ENCODE measurements around the gene TIMM17A. TPM values are rescaled to one million over a fixed set of nuclear protein-coding genes. Genes with fewer than 3 reads are reported as not detected.

The TIMM17A gene
- total and polyA plus RNA-seq, 7 donors, result 45.4 to 176 (median 82.6) TPM

DNA sequence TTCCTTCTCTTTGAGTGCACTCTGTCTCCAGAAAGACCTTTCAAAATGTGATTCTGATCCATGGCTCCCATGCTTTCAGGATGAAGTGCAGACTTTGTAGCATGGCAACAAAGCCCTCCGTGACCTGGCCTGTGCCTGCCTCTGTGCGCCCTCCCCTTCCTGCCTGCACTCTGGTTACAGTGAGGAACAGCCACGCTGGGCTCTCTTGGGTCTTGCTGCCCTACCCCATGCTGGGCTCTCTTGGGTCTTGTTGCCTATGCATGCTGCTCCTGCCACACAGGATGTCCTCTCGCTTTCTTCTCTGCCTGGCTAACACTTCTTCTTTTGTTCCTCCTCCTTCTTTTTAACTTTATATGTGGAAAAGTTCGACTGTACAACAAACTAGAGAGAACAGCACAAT is 37.0 kb upstream of the TIMM17A start:
- Histone ChIP-seq H3K4me3 (no peak overlapping the region), H3K27ac (peak overlapping the region; percentile 63), H3K27me3 (ENCODE audit: insufficient read depth in 3 of 3, low read length in 2 of 3) (no peaks in the 10 kb centered on the region), H3K36me3 (ENCODE audit: insufficient read depth in 1 of 2, low read depth in 1 of 2) (no peaks in the 10 kb centered on the region), H3K9me3 (no peaks in the 10 kb centered on the region), H3K4me1 (peaks cover 46% of the 10 kb centered on the region)
- TF ChIP-seq, protein P1, sequence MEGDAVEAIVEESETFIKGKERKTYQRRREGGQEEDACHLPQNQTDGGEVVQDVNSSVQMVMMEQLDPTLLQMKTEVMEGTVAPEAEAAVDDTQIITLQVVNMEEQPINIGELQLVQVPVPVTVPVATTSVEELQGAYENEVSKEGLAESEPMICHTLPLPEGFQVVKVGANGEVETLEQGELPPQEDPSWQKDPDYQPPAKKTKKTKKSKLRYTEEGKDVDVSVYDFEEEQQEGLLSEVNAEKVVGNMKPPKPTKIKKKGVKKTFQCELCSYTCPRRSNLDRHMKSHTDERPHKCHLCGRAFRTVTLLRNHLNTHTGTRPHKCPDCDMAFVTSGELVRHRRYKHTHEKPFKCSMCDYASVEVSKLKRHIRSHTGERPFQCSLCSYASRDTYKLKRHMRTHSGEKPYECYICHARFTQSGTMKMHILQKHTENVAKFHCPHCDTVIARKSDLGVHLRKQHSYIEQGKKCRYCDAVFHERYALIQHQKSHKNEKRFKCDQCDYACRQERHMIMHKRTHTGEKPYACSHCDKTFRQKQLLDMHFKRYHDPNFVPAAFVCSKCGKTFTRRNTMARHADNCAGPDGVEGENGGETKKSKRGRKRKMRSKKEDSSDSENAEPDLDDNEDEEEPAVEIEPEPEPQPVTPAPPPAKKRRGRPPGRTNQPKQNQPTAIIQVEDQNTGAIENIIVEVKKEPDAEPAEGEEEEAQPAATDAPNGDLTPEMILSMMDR (IDR thresholded peaks at IDR 0.05), result no peak
- intact Hi-C loops (cut with DNase I), result no loop called here
- 76 to 91% (median 81%) methylated on average over 5 of the region's 5 CpGs for WGBS, 3 donors
- ATAC-seq, result no peak
- DNase-seq, result peak in 1 of 2 donors; percentile 23

DNA sequence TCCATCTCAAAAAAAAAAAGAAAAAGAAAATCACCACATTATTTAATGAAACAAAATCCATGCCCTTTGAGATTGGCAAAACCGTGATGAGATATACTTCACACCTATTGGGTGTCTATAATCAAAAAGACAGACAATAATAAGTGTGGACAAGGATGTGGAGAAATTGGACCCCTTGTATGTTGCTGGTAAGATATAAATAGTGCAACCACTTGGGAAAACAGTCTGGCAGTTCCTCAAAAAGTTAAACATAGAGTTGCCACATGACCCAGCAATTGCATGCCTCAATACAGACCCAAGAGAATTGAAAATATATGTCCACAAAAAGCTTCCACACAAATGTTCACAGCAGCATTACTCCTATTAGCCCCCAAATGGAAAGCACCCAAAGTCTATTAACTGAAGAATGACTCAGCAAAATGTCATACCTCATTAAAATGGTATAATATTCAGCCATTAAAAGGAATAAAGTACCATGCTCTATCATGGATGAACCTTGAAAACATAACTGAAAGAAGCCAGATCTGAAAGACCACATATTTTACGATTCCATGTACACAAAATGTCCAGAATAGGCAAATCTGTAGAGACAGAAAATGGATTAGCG is 33.2 kb upstream of the TIMM17A start:
- TF ChIP-seq, protein P1 (IDR thresholded peaks at IDR 0.05), result no peak
- DNase-seq (no peak), ATAC-seq (peak in 1 of 4 donors; percentile 29)
- no peaks in the 10 kb centered on the region for H3K27me3 ChIP-seq (ENCODE audit: insufficient read depth in 3 of 3, low read length in 2 of 3)
- intact Hi-C loops (cut with DNase I), result no loop called here
- H3K4me1 ChIP-seq, result peaks cover 44% of the 10 kb centered on the region
- H3K4me3 ChIP-seq, result no peak overlapping the region
- no peaks in the 10 kb centered on the region for H3K9me3 ChIP-seq
- H3K36me3 ChIP-seq (ENCODE audit: insufficient read depth in 1 of 2, low read depth in 1 of 2), result no peaks in the 10 kb centered on the region
- WGBS, 3 donors, result 82 to 94% (median 84%) methylated on average over 3 of the region's 3 CpGs
- peak overlapping the region; percentile 19 for H3K27ac ChIP-seq

DNA sequence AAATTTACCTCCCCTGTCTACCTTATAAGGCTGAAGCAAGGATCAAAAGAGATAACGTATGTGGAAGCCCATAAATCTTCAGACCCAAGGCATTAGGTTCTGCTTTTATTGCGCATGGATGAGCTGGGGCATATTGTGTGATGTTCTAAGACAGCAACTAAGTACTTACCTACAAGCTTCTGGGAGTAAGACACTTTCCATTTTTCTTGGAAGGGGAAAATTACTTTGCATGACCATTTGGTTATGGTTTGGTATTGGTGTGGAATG is 30.1 kb upstream of the TIMM17A start:
- H3K36me3 ChIP-seq (ENCODE audit: insufficient read depth in 1 of 2, low read depth in 1 of 2), result peaks cover 0 to 7% of the 10 kb centered on the region in 2 donors
- peak overlapping the region; percentile 59 for H3K27ac ChIP-seq
- H3K9me3 ChIP-seq, result no peaks in the 10 kb centered on the region
- intact Hi-C loops (cut with DNase I), result no loop called here
- H3K4me3 ChIP-seq, result no peak overlapping the region
- no peak for ATAC-seq
- no peaks in the 10 kb centered on the region for H3K27me3 ChIP-seq (ENCODE audit: insufficient read depth in 3 of 3, low read length in 2 of 3)
- DNase-seq, result no peak
- TF ChIP-seq, protein P1 (IDR thresholded peaks at IDR 0.05), result no peak
- peaks cover 18% of the 10 kb centered on the region for H3K4me1 ChIP-seq
- WGBS, 3 donors, result 45 to 70% (median 50%) methylated on average over 2 of the region's 2 CpGs

DNA sequence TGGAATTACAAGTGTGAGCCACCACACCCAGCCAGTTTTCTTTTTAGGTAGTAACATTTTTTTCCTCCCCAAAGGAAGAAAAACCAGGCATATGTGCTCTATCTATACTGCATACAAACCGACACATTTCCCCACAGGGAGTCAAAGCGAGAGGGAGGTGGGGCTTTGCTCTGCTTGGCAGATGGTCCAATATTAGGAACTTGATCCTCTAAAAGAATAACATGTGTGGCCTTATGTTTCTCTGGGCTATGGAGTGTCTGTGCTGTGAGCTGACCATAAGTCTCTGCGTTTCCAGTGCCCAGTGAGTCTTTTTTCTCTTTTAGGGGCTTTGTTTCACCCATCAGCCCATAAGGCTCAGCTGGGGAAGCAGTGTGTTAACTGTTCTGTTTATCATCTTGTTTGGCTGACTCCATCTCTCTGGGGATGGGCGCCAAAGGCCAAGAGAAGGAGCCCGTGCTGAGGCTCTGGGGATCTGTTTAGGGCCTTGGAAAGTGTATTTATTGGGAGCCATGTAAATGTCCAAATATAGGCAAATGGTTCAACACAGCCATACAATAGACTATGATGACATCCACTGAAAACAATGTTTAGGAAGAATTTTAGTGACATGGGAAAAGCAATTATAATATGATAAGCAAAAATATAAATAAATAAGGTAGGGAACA is 29.2 kb upstream of the TIMM17A start:
- Histone ChIP-seq H3K27me3 (ENCODE audit: insufficient read depth in 3 of 3, low read length in 2 of 3) (no peaks in the 10 kb centered on the region), H3K4me3 (no peak overlapping the region), H3K9me3 (no peaks in the 10 kb centered on the region), H3K27ac (peak overlapping the region; percentile 59), H3K4me1 (peaks cover 14% of the 10 kb centered on the region), H3K36me3 (ENCODE audit: insufficient read depth in 1 of 2, low read depth in 1 of 2) (peaks cover 0 to 16% of the 10 kb centered on the region in 2 donors)
- 31 to 35% (median 35%) methylated on average over 5 of the region's 5 CpGs for WGBS, 3 donors
- TF ChIP-seq, protein P1 (IDR thresholded peaks at IDR 0.05), result no peak
- DNase-seq (no peak), ATAC-seq (peak in 3 of 4 donors; percentile 33 to 64 (median 59))
- intact Hi-C loops (cut with DNase I), result no loop called here

All from psoas muscle (tissue), 8 donors.